ENCODE measurements around the gene POLL.

Gene POLL

DNA sequence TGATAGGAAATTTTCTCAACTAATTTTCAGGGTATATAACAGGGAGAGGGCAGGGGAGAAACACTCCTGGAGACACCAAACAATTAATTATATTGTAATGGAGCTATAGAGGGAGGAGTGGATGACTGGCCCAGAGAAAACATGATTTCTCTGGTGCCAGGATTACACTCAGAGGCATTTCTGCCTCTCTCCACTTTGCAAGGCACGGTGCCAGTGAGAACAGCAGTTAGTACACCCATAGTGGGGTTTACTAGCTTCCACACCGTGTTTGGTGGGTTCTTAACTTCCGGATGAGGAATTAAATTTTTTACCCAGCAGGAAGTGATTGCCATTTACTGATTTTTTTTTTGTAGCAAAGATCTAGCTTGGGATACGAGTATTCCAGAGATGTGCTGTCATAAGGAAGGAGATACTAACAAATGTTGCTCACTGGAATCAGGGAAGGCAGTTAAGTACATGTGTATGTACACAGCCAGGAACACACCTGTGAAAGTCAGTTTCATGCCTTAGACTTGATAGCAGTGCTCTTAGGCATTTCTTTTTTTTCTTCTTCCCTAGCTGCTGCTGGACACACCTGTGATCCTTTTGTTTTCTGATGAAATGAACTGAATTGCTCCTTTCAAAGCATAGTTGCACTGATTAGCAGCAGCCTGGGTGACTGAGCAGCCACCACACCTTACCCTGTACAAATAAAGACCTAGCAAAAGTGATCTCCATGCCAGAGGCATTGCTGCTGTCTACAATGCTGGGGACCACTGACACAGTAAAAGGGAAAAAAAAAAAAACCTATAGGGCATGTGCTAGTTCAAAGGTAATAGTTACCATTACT is 58.1 kb downstream of the POLL start:
- in situ Hi-C loops (cut with MboI; ENCODE audit: low pct_unique_long_range_greater_than_20kb, low sequenced_read_pairs, unreplicated experiment): no loop called here
- DNase-seq (ENCODE audit: low spot score): no peak
- TF ChIP-seq, protein P1, sequence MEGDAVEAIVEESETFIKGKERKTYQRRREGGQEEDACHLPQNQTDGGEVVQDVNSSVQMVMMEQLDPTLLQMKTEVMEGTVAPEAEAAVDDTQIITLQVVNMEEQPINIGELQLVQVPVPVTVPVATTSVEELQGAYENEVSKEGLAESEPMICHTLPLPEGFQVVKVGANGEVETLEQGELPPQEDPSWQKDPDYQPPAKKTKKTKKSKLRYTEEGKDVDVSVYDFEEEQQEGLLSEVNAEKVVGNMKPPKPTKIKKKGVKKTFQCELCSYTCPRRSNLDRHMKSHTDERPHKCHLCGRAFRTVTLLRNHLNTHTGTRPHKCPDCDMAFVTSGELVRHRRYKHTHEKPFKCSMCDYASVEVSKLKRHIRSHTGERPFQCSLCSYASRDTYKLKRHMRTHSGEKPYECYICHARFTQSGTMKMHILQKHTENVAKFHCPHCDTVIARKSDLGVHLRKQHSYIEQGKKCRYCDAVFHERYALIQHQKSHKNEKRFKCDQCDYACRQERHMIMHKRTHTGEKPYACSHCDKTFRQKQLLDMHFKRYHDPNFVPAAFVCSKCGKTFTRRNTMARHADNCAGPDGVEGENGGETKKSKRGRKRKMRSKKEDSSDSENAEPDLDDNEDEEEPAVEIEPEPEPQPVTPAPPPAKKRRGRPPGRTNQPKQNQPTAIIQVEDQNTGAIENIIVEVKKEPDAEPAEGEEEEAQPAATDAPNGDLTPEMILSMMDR (IDR thresholded peaks at IDR 0.05; ENCODE audit: extremely low read depth, insufficient read depth, missing control alignments): no peak

DNA sequence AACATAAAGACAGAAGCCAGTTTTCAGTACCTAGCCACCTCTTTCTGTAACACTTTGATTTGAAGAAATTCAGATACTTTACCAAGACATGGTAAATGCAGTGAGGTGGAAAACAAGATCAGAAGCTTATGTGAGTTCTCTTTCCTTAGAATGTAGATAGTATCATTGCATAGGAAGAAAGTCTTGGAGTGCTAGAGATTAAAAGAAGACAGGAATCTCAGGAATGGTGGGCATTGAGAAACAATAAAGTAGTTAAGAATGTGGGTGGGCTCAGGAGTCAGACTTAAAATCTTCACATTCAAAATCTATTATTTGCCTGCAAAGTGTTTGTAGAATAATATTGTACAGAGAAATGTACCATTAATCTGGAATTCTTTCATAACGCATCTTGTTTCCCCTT is 58.9 kb downstream of the POLL start:
- in situ Hi-C loops (cut with MboI; ENCODE audit: low pct_unique_long_range_greater_than_20kb, low sequenced_read_pairs, unreplicated experiment): no loop called here
- DNase-seq (ENCODE audit: low spot score): no peak
- TF ChIP-seq, protein P1 (IDR thresholded peaks at IDR 0.05; ENCODE audit: extremely low read depth, insufficient read depth, missing control alignments): no peak

All from GM13977 (cell line).